Measurements from ENCODE around the gene SLCO1C1.

SLCO1C1 gene

GRCh38 chr12:20798554-20798953 lies 103.4 kb downstream of the SLCO1C1 start:
- no peak for DNase-seq (ENCODE audit: low read depth)

GRCh38 chr12:20800160-20800559 lies 105.0 kb downstream of the SLCO1C1 start:
- no peak for DNase-seq (ENCODE audit: low read depth)

- DNase-seq (ENCODE audit: low read depth), result no peak
Observed at GRCh38 chr12:20801035-20801434, 105.9 kb downstream of the SLCO1C1 start.

Measured in stimulated activated CD8-positive, alpha-beta memory T cell treated with anti-CD3 and anti-CD28 coated beads, Interleukin-12 subunit alpha, Interleukin-12 subunit beta, amount 100 ng/mL, for 1 hour (primary cell).